Esophagus (tissue), 2 donors: ENCODE results near the gene PDZRN3. TPM values are rescaled to one million over a fixed set of nuclear protein-coding genes. Genes with fewer than 3 reads are reported as not detected.

Source experiments
- H3K27ac ChIP-seq, 2 donors: one replicate each; pipeline ENCODE4 v1.5.1; 2013; ENCODE audit warnings: low read depth in 2 of 2, mild to moderate bottlenecking in 2 of 2, inconsistent platforms in 1 of 2, low read length in 1 of 2, moderate library complexity in 1 of 2
- H3K27me3 ChIP-seq, 2 donors: one replicate each; pipeline ENCODE4 v1.6.1; 2013; ENCODE audit warnings: low read length in 2 of 2, control low read depth in 1 of 2, mild to moderate bottlenecking in 1 of 2; ENCODE audit not compliant: insufficient read depth in 2 of 2, control insufficient read depth in 1 of 2
- H3K36me3 ChIP-seq, 2 donors: one replicate each; pipeline ENCODE4 v1.6.1; 2013; ENCODE audit warnings: low read length in 1 of 2; ENCODE audit not compliant: control insufficient read depth in 2 of 2, insufficient read depth in 2 of 2
- H3K4me1 ChIP-seq, 2 donors: one replicate each; pipeline ENCODE4 v1.6.1; 2013; ENCODE audit warnings: low read length in 1 of 2; ENCODE audit not compliant: control insufficient read depth in 2 of 2, insufficient read depth in 2 of 2
- H3K4me3 ChIP-seq, 2 donors: one replicate each; pipeline ENCODE4 v1.5.1; 2013; ENCODE audit warnings: low read length in 2 of 2, mild to moderate bottlenecking in 2 of 2, low read depth in 1 of 2, moderate library complexity in 1 of 2
- H3K9me3 ChIP-seq, 2 donors: one replicate each; pipeline ENCODE4 v1.6.1; 2013; ENCODE audit warnings: mild to moderate bottlenecking in 2 of 2, low read depth in 1 of 2, low read length in 1 of 2, moderate library complexity in 1 of 2; ENCODE audit not compliant: control insufficient read depth in 2 of 2, insufficient read depth in 1 of 2
- WGBS, 2 donors: extraction: QIAGEN DNeasy Blood & Tissue Kit; methylation state at CpG; one replicate each; pipeline ENCODE4 v1.1.7; 2013; 5-methylcytosine and 5-hydroxymethylcytosine counted together
- polyA plus RNA-seq, 2 donors: library from polyadenylated mRNA; stranded (reverse); fragments of 200-250 nt; gene quantifications; one replicate each; pipeline ENCODE4 v1.2.3, GENCODE V29; 2013
- donor health status: healthy with polysubstance abuse.
- donor health status: Bipolar disorder and iron deficiency.

Gene PDZRN3
- polyA plus RNA-seq, 2 donors = 13.9 to 17.2 TPM

DNA sequence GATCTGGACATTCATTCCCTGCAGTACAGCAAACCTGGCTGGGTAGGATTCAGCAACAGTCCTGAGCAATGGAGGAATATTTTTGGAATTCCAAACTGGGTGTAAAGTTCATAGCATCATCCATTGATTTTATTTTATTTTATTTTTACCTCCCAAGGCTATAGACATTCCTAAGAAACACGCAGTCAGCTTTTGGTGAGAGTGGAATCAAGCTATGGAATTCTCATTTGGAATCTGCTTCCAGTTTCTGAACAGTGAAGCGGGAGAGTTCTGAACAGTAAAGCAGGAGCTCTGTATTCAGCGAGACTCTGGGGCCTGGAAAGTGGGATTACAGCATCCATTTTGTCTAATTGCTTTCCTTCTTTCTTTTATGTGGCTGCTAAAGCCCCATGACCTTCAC is 1.4 kb upstream of the PDZRN3 start:
- Histone ChIP-seq H3K36me3 (no peaks in the 10 kb centered on the region), H3K4me3 (peak overlapping the region in 1 of 2 donors; percentile 63), H3K9me3 (no peaks in the 10 kb centered on the region), H3K4me1 (peaks cover 2 to 9% of the 10 kb centered on the region in 2 donors), H3K27me3 (no peaks in the 10 kb centered on the region), H3K27ac (no peak overlapping the region)
- WGBS, 2 donors = 80 to 81% methylated on average over 3 of the region's 3 CpGs

DNA sequence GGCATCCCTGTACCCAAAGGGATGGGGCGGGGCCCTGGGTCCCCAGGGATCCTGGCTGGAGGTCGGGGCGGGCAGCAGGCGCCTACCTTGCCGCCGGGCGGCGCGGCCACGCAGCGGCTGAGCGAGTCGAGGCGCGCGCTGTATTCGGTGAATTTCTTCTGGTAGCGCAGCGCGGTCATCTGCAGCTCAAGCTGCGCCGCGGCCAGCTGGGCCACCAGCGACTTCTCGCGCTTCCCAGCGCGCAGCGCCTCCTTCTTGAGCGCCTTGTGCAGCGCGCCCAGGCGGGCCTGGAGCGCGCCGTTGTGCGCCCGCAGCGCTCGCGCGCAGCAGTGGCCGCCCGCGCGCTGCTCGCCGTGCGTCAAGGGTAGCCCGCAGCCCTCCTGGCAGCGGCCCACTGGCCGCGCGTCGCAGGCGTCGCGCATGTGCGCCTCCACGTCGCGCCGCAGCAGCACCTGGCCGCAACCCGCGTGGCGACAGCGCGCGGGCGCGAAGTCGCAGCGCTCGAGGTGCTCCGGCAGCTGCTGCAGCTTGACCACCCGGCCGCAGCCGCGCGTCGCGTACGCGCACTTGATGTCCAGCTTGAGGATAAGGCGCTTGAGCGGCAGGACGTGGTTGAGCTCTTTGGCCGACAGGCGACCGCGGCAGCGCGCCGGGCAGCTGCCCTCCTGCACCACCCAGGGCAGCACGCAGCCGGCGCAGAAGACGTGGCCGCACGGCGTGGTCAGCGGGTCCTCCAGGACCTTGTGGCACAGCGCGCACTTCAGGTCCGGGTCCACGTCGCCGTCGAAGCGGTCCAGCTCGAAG is 522 bp downstream of the PDZRN3 start:
- H3K4me3 ChIP-seq = peak overlapping the region; percentile 63 to 72
- peak overlapping the region; percentile 73 to 80 for H3K27ac ChIP-seq
- H3K4me1 ChIP-seq = peaks cover 2 to 9% of the 10 kb centered on the region in 2 donors
- H3K27me3 ChIP-seq = no peaks in the 10 kb centered on the region
- WGBS, 2 donors = 7 to 8% methylated on average over 111 to 112 of the region's 112 CpGs
- H3K9me3 ChIP-seq = no peaks in the 10 kb centered on the region
- no peaks in the 10 kb centered on the region for H3K36me3 ChIP-seq

- Histone ChIP-seq H3K9me3 (no peaks in the 10 kb centered on the region), H3K4me1 (peaks cover 2 to 9% of the 10 kb centered on the region in 2 donors), H3K36me3 (no peaks in the 10 kb centered on the region), H3K27ac (peak overlapping the region; percentile 73 to 80), H3K4me3 (peak overlapping the region; percentile 63 to 72), H3K27me3 (no peaks in the 10 kb centered on the region)
- 32 to 37% methylated on average over 4 of the region's 4 CpGs for WGBS, 2 donors
Observed at GRCh38 chr3:73623346-73623745, 1.4 kb downstream of the PDZRN3 start.

GRCh38 chr3:73622091-73622805 is 2.5 kb downstream of the PDZRN3 start:
- H3K36me3 ChIP-seq = no peaks in the 10 kb centered on the region
- H3K9me3 ChIP-seq = no peaks in the 10 kb centered on the region
- H3K27ac ChIP-seq = peak overlapping the region; percentile 47 to 67
- WGBS, 2 donors = 25 to 32% methylated on average over 10 of the region's 10 CpGs
- no peaks in the 10 kb centered on the region for H3K27me3 ChIP-seq
- peaks cover 2 to 9% of the 10 kb centered on the region in 2 donors for H3K4me1 ChIP-seq
- H3K4me3 ChIP-seq = peak overlapping the region; percentile 36 to 63

- peaks cover 2 to 9% of the 10 kb centered on the region in 2 donors for H3K4me1 ChIP-seq
- H3K4me3 ChIP-seq = peak overlapping the region in 1 of 2 donors; percentile 63
- no peaks in the 10 kb centered on the region for H3K27me3 ChIP-seq
- no peaks in the 10 kb centered on the region for H3K36me3 ChIP-seq
- 20 to 39% methylated on average over 4 of the region's 4 CpGs for WGBS, 2 donors
- peak overlapping the region; percentile 48 to 63 for H3K27ac ChIP-seq
- no peaks in the 10 kb centered on the region for H3K9me3 ChIP-seq
Observed at GRCh38 chr3:73621388-73621787, 3.4 kb downstream of the PDZRN3 start.

DNA sequence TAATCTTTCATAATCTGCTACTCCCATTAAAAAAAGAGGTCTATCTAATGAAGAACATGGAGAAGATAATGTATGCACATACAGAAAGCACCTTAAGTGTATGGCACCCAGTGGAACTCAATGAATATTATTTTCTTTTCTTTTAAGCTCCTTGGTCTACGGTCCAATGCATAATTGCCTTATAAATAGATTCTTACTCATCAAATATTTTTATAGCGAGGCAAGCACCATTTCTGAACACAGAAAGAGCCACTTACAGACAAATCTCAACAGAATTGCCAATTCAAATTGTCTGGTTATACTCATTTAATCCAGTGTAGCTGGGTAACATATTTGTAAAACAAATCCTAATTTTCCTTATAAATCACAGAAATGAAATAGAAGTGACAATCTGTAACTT is 6.3 kb downstream of the PDZRN3 start:
- Histone ChIP-seq H3K9me3 (no peaks in the 10 kb centered on the region), H3K27ac (no peak overlapping the region), H3K27me3 (no peaks in the 10 kb centered on the region), H3K36me3 (no peaks in the 10 kb centered on the region), H3K4me3 (no peak overlapping the region), H3K4me1 (peaks cover 2% of the 10 kb centered on the region in 2 donors)
- WGBS, 2 donors = 34 to 48% methylated on average over 2 of the region's 2 CpGs

DNA sequence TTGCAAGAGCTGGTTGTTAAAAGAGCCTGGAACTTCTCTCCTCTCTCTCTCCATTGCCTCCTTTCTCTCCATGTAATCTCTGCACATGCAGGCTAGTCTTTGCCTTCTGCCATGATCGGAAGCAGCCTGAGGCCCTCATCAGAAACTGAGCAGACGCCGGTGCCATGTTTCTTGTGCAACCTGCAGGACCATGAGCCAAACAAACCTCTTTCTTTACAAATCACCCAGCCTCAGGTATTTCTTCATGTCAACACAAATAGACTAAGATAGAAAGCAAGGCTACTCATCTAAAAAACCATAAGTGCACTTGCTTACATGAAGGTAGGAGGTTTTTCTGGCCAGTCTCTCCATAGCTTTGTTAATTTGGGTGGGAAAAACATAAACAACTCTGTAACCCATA is 8.7 kb downstream of the PDZRN3 start:
- Histone ChIP-seq H3K27ac (no peak overlapping the region), H3K9me3 (no peaks in the 10 kb centered on the region), H3K27me3 (no peaks in the 10 kb centered on the region), H3K4me1 (no peaks in the 10 kb centered on the region), H3K36me3 (no peaks in the 10 kb centered on the region), H3K4me3 (no peak overlapping the region)
- 89% methylated on average over 3 of the region's 3 CpGs for WGBS, 2 donors

- no peak overlapping the region for H3K27ac ChIP-seq
- no peak overlapping the region for H3K4me3 ChIP-seq
- H3K4me1 ChIP-seq = no peaks in the 10 kb centered on the region
- H3K27me3 ChIP-seq = no peaks in the 10 kb centered on the region
- no peaks in the 10 kb centered on the region for H3K36me3 ChIP-seq
- no peaks in the 10 kb centered on the region for H3K9me3 ChIP-seq
- 38 to 60% methylated on average over 2 of the region's 2 CpGs for WGBS, 2 donors
Observed at GRCh38 chr3:73614419-73614818, 10.3 kb downstream of the PDZRN3 start.

GRCh38 chr3:73611176-73611575 is 13.6 kb downstream of the PDZRN3 start:
- Histone ChIP-seq H3K36me3 (peaks cover 2% of the 10 kb centered on the region in 2 donors), H3K27me3 (no peaks in the 10 kb centered on the region), H3K4me1 (no peaks in the 10 kb centered on the region), H3K9me3 (no peaks in the 10 kb centered on the region), H3K27ac (no peak overlapping the region), H3K4me3 (no peak overlapping the region)
